GM12891 (cell line): Measurements from ENCODE around the gene INPP5B.

ENCODE experiments used
- DNase-seq: peaks from one replicate; pipeline ENCODE4 v3.0.0; 2011; ENCODE audit warnings: low spot score; ENCODE audit not compliant: insufficient read length
- FAIRE-seq: peaks from 2 replicates; lab custom pipeline; 2011; peaks lifted over from hg19 to GRCh38; lab: Jason Lieb, UNC
- PAX5 ChIP-seq: IDR thresholded peaks from 2 replicates; pipeline ENCODE4 v1.6.1; 2011; ENCODE audit warnings: low read length, moderate library complexity, mild to moderate bottlenecking; ENCODE audit not compliant: insufficient read depth, severe bottlenecking
- POLR2A ChIP-seq: IDR thresholded peaks from 2 replicates; pipeline ENCODE4 v1.6.1; 2011; ENCODE audit warnings: low read depth, low read length, control low read depth
- POLR2AphosphoS5 ChIP-seq: IDR thresholded peaks from 2 replicates; pipeline ENCODE4 v1.6.1; 2011; ENCODE audit warnings: low read depth, low read length, control low read depth
- POU2F2 ChIP-seq: IDR thresholded peaks from 2 replicates; pipeline ENCODE4 v1.6.1; 2011; ENCODE audit warnings: low read depth, mild to moderate bottlenecking, control low read depth, low read length, moderate library complexity
- SPI1 ChIP-seq: IDR thresholded peaks from 2 replicates; pipeline ENCODE4 v1.6.1; 2011; ENCODE audit warnings: low read depth, low read length, control low read depth
- TAF1 ChIP-seq: IDR thresholded peaks from 2 replicates; pipeline ENCODE4 v1.6.1; 2011; ENCODE audit warnings: low read depth, low read length, control low read depth

Gene INPP5B

DNA sequence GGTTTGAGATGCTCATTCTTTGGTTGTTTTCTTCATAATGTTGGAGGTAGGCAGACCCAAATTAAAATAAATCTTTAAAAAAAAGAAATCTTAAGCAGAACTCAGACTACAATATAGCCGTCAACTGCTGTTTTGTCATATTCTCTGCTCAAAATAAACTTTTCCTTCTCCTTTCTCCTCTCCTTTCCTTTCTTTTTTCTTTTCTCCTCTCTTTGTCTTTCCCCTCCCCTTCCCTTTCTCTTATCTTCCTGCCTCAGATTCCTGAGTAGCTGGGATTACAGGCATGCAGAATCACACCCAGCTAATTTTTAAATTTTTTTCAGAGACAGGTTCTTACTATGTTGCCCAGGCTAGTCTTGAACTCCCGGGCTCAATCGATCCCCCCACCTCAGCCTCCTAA is 62.7 kb downstream of the INPP5B start:
- FAIRE-seq (no peak), DNase-seq (no peak)
- TF ChIP-seq TAF1 (no peak), POLR2AphosphoS5 (no peak), POU2F2 (no peak), PAX5 (no peak), SPI1 (no peak), POLR2A (no peak)

DNA sequence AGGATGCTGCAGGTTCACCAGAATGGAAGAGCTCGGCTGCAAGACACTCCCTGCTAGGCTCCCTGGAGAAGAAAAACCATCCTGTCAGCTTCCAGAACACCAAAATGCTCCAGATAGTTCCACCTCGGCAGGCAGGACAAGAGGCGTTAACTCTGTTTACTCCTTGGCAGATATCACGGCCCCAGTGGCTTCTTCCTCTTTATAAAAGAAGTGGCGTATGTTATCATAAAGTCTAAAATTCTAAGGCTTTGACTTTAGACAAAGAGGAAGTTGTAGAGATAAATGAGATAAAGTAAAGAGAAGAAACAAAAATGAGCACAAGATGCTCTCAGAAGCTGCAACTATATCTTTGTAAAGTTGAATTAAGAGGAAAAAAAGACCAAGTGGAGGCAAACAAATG is 63.2 kb downstream of the INPP5B start:
- no peak for FAIRE-seq
- TF ChIP-seq SPI1 (no peak), POLR2AphosphoS5 (no peak), POU2F2 (no peak), PAX5 (no peak)
- DNase-seq: no peak

DNA sequence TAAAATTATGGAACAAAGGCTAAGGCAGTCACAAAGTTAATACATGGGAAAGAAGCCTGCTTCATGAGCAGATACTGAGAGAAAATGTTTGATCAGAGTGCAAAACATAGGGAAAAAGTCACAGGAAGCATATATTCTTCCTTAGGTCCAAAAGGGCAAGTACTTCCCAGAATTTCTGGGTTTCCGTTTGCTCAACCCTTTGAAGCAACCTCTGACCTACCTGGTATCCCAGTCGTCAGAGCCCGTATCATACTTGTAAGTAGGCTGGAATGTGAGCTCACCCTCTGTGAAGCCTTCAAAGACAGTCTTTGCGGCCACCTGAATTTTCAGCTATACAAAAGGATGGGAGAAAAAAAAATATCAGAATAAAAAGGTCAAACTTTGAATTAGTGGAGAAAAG is 67.0 kb downstream of the INPP5B start:
- no peak for FAIRE-seq
- no peak for DNase-seq
- TF ChIP-seq PAX5 (no peak), SPI1 (no peak)

DNA sequence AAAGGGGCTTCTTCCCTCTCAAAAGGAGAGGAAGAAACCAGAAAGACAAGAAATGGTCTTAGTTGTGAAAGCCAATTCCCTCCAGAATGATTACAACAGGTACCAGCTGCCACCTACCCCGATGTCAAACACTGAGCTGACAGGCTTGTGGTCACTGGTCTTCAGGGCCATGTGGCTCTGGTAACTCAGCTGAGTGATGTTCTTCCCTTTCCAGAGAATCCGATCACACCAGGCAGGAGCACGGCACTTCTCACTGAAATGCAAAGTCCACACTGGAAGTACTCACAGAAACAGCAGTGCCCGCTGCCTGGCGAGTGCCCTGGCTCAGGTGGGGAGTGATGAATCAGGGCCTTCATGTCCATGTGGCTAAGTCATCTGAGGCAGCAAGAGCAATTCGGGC is 68.8 kb downstream of the INPP5B start:
- DNase-seq (no peak), FAIRE-seq (no peak)

DNA sequence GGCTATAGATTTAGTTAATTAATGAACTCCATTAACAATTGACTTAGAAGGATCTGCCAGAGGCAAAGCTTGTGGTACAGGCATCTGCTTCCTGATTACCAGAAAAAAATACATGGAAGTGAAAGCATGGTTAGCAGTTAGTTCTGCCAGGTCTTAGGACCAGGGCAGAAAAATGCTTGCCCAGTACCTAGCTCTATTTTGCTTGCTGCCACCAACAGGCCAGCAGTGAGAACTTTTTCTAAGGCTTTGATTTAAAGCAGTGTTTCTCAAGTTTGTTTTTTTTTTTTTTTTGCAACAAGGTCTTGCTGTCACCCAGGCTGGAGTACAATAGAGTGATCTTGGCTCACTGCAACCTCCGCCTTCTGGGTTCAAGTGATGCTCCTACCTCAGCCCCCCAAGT is 71.0 kb downstream of the INPP5B start:
- DNase-seq: no peak
- TF ChIP-seq POU2F2 (no peak), TAF1 (no peak), PAX5 (no peak)
- no peak for FAIRE-seq

More for the DNA sequence above, 68.8 kb downstream of the INPP5B start:
- TF ChIP-seq PAX5 (no peak), POLR2AphosphoS5 (no peak), SPI1 (no peak), TAF1 (no peak), POU2F2 (no peak), POLR2A (no peak)

DNA sequence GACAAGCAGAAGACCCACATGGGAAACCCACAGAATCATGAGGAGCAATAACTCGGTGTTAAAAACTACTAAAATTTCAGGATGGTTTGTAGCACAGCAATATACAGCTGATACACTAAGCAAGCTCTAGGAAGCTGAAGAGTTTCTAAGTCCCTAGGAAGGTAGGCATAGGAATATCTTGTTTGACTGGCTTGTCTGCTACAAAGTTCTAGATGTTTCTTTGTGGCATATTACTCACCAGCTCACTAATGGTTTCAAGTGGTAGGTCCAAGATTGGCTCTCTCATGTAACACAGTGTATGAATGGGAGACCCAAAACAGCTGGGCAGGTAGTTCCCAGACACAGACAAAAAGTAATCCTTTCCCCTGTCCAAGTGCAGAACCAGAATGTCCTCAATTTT is 74.2 kb downstream of the INPP5B start:
- FAIRE-seq (peak; percentile 13), DNase-seq (no peak)
- TF ChIP-seq POLR2AphosphoS5: no peak
- TF ChIP-seq TAF1: no peak
- no peak for TF ChIP-seq POU2F2
- no peak for TF ChIP-seq POLR2A
- no peak for TF ChIP-seq SPI1
- no peak for TF ChIP-seq PAX5

DNA sequence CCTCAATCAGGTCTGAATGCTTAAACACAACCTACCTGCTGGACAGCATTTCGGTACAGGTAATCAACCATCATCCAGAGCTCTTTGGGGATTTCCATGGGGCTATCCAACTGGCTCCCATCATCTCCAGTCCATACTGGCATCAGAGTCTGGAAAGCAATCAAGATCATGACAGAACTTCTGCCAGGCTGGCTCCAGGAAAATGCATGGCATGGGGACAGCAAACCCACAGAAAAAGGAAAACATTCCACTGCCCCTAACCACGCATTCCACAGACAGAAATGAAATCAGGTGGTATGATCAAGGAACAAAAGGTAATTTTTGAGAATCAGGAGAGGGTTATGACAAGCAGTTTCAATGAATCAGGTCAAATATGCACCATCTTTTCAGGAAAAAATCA is 78.4 kb downstream of the INPP5B start:
- FAIRE-seq (no peak), DNase-seq (no peak)
- TF ChIP-seq SPI1 (no peak), POU2F2 (no peak), POLR2AphosphoS5 (no peak), PAX5 (no peak), POLR2A (no peak), TAF1 (no peak)

DNA sequence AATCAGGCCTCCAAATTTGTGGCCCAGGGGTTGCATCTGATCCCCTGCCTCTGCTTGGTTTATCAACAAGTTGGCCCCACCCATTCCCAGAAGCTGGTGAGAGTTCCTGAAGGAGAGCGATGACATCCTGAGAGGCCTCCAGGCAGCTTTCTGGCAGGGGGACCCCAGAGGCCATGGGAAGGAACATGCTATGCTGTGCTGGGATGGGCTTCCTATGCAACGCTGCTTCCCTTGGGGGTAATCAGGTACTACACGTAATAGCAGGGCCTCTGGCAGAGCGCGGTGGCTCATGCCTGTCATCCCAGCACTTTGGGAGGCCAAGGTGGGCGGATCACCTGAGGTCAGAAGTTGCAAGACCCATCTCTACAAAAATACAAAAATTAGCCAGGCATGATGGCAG is 79.1 kb downstream of the INPP5B start:
- DNase-seq (no peak), FAIRE-seq (no peak)
- TF ChIP-seq PAX5 (no peak), POU2F2 (no peak), POLR2AphosphoS5 (no peak), SPI1 (no peak), TAF1 (no peak), POLR2A (no peak)

DNA sequence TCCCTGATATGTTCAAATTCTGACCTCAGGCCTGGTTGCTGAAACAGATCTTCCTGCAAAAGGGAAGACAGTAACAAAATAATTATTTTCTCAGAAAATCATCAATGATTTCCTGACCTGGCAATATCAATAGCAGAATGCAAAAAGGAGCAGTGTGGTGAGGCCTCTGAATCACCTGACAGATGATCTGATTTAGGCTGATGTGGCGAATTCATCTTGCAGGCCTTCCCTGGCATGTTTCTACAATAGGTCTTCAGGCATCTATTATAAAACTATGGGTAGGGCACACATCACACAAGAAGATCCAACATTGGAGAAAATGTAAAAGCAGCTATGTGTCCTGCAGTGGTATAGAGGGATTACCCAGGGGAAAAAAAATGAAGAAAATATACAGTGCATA is 80.4 kb downstream of the INPP5B start:
- FAIRE-seq (no peak), DNase-seq (no peak)
- TF ChIP-seq POLR2AphosphoS5: no peak
- TF ChIP-seq TAF1: no peak
- no peak for TF ChIP-seq SPI1
- no peak for TF ChIP-seq POU2F2
- no peak for TF ChIP-seq POLR2A
- TF ChIP-seq PAX5: no peak

DNA sequence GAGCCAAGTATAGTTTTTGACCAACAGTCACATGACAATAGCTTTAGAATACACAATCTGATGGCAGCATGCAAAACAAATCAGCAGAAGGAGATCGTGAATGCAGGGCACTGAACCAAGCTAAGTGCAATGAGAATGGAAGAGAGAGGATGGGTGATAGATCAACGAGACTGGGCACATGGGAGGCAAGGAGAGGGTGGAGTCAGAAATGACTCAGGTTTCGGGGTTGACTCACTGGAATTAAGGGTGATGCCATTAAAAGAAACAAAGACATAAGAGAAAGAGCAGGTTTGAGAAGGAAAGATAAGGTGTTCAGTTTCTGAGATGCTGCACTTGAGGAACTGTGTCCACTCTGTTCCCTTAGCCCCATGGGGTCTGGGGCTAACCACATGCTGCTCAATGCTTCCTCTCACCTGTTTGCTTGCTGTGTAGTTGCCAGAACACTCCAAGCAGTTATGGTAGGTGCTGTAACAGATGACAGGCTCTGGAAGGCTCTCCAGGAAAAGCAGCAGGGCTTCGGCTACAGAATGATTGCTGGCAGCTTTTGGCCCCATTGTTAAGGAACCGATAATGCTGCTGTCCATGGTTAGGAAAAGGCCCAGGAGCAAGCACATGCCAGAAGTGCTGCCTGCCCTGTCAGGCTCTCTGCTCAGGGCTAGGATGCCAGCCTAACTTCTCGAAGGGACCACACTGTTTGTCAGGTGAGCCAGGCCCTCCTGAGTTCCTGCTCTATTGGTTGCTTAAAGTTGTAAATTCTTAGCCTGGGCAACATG is 81.3 kb downstream of the INPP5B start:
- FAIRE-seq: no peak
- TF ChIP-seq PAX5: no peak
- DNase-seq: no peak

DNA sequence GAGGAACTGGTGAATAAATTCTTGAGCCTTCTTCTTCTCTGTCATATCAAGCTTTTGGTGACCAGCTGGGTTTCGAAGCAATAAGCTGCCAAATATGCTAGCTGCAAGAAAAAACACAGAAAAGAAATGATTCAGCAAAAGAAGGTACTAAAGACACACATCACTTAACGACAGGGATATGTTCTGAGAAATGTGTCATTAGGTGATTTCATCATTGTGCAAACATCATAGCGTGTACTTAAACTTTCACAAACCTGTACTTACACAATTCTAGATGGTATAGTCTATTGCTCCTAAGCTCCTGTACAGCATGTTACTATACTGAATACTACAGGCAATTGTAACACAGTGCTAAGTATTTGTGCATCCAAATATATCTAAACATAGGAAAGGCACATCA is 84.5 kb downstream of the INPP5B start:
- TF ChIP-seq SPI1 (no peak), POU2F2 (no peak)
- FAIRE-seq: no peak
- DNase-seq: no peak
